RWPE1 (cell line): ENCODE measurements around the gene MMP14.
A peak's percentile ranks its signal among the peaks of the same experiment; 100 is the strongest.

Experiments
- CTCF ChIA-PET: fragments of 350-600 bp; sonication (Branson Sonifier 250); formaldehyde crosslinking; extraction: SDS; loops from one replicate; lab custom pipeline; 2021; lab: Yijun Ruan, JAX
- POLR2A ChIA-PET: fragments of 400-600 bp; formaldehyde crosslinking; extraction: SDS; loops from one replicate; lab custom pipeline; 2020; ENCODE audit warnings: antibody characterized with exemption; ENCODE audit not compliant: low non-redundant PET; lab: Yijun Ruan, JAX
- DNase-seq: peaks from one replicate; pipeline ENCODE4 v3.0.0; 2012; ENCODE audit warnings: low spot score
- H3K27ac ChIP-seq: fragments of 450-650 bp; 2 replicates; pipeline ENCODE4 v1.5.1; 2017
- CTCF ChIP-seq: fragments of 450-650 bp; conservative IDR thresholded peaks from 2 replicates; pipeline ENCODE4 v1.5.1; 2017; ENCODE audit warnings: low read depth, mild to moderate bottlenecking

MMP14 gene

GRCh38 chr14:22844221-22845102 lies 8.1 kb downstream of the MMP14 start:
- no peak for TF ChIP-seq CTCF
- ChIA-PET CTCF (interaction anchor here (0.7 to 1.8 kb wide), 2 partner anchors 8 kb away, joined by 3 to 5 read pairs; no protein-coding TSS in a partner anchor), POLR2A (no interaction called here)

GRCh38 chr14:22845103-22845394 lies 8.7 kb downstream of the MMP14 start:
- ChIA-PET CTCF (interaction anchor here (0.6 kb wide), 1 partner anchor 274 kb away, joined by 7 read pairs; no protein-coding TSS in a partner anchor), POLR2A (no interaction called here)
- H3K27ac ChIP-seq: peak overlapping the region; percentile 99
- TF ChIP-seq CTCF: no peak
- no peak for DNase-seq

More at GRCh38 chr14:22844221-22845102, 8.1 kb downstream of the MMP14 start:
- DNase-seq: no peak
- H3K27ac ChIP-seq: peak overlapping the region; percentile 99

GRCh38 chr14:22845821-22846625 lies 9.6 kb downstream of the MMP14 start:
- TF ChIP-seq CTCF: no peak
- peak overlapping the region; percentile 99 for H3K27ac ChIP-seq
- POLR2A ChIA-PET: no interaction called here
- DNase-seq: no peak
- CTCF ChIA-PET: interaction anchor here (0.7 kb wide), 1 partner anchor 69 kb away, joined by 3 read pairs; no protein-coding TSS in a partner anchor

GRCh38 chr14:22846811-22847307 lies 10.5 kb downstream of the MMP14 start:
- no peak for DNase-seq
- H3K27ac ChIP-seq: peak overlapping the region; percentile 99
- POLR2A ChIA-PET: no interaction called here
- no peak for TF ChIP-seq CTCF
- CTCF ChIA-PET: interaction anchor here (0.5 to 0.7 kb wide), 2 partner anchors 70 to 195 kb away, joined by 3 to 4 read pairs; no protein-coding TSS in a partner anchor

- no peak for TF ChIP-seq CTCF
- POLR2A ChIA-PET: interaction anchor here (2.4 kb wide), 1 partner anchor 9 kb away, joined by 19 read pairs; no protein-coding TSS in a partner anchor
- CTCF ChIA-PET: interaction anchor here (0.7 to 1.0 kb wide), 3 partner anchors 64 to 291 kb away, joined by 3 to 7 read pairs (median 4); no protein-coding TSS in a partner anchor
- peak overlapping the region; percentile 99 for H3K27ac ChIP-seq
- no peak for DNase-seq
Observed at GRCh38 chr14:22847661-22848341, 11.4 kb downstream of the MMP14 start.
